Occipital lobe (tissue), 2 donors: ENCODE results near the gene CENPO. TPM values are rescaled to one million over a fixed set of nuclear protein-coding genes. Genes with fewer than 3 reads are reported as not detected.
A peak's percentile ranks its signal among the peaks of the same experiment; 100 is the strongest.
"Not testable (repeated sequence)": the region's sequence is repeated elsewhere in the genome, so short reads cannot be mapped to it uniquely, and the experiment has no call there.

Experiments used
- DNase-seq: peaks from one replicate; lab custom pipeline; 2025; lab: John Stamatoyannopoulos, UW
- total RNA-seq: library from RNA; depleted of rRNA; stranded (reverse); fragments of >200 nt; gene quantifications from one replicate; pipeline ENCODE4 v1.2.3, GENCODE V29; 2014

The CENPO gene
- total RNA-seq, 1 donor from 2014 or later, result 9.7 TPM

DNA sequence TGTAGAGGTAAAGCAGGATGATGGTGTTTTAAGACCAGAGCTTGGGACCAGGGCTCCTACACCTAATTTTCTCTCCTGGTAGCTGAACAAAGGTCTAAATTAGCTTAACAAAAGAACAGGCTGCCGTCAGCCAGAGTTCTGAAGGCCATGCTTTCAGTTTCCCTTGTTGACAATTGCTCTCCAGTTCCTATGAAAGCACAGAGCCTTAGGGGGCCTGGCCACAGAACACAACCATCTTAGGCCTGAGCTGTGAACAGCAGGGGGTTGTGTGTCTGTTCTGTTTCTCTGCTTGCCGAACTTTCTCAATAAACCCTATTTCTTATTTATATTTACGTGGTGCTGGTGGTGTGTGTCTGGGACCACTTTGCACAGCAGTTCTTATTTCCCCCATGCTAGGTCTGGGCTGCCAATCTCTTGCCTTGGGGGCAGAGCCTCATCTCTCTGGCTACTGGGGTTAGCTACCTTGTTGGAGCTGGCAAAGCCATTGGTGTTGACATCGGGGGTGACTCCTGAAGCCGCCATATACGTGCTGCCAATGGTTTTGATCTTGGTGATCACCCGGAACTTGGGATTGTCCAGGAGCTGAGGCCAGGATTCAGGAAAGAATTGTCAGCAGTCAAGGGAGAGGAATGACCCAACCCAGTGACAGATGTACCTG, 29.0 kb downstream of the CENPO start:
- DNase-seq, result no peak

DNA sequence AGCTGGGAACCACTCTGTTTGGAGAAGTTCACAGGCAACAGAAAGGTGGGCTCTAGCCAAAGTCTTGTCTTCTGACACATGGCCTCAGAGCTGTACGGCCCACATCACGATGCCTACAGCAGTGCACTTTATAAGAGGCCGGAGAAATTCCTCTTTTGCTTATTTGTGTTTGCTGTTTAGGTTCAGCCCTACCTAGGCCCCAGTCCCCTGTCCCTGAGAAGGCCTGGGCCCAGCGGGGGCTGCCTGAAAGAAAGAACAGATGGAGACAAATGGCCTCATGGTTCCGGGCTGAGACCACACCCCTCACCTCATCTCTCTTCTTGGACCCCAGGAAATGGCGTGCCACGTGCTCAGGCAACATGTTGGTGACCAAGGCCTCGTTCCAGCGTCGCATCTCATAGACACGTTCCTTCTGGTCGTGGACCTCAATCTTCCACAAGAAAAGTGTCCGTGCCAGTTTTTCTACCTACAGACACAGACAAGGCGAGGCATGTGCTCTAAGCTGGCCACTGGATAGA, 30.9 kb downstream of the CENPO start:
- no peak for DNase-seq

DNA sequence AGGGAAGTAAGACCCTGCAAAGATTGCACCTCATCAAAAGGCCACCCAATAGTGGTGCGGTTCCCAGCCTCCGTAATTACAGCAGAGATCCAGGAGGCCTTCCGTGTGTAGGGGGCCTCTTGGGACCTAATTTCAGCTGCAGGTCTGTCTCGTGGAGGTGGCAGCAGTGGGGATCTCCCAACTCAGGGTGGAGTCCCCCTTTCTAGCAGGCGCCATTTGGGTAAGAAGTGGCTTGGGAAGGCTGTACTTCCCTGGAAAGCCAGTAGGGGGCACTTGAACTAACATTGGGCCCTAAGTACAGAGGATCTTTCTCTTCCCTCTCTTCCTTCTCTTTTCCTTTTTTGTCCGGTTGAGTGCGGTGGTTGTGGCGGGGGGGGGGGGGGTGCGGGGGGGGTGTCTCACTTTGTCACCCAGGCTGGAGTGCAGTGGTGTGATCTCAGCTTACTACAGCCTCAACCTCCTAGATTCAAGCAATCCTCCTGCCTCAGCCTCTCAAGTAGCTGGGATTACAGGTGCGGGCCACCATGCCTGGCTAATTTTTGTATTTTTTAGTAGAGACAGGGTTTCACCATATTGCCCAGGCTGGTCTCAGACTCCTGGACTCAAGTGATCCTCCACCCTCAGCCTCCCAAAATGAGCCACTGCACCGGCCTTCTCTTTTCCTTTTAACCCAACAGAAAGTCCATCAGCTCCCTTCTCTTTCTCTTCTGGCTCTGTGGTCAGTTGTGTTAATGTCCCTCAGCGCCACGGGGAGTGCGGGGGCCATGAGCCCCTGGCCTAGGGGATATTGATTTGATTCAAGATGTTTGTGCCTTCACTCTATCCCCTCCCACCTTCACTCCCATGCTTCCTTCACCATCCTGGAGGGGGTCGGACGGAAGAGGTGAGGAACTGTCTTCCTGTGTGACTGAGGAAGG, 32.0 kb downstream of the CENPO start:
- no peak for DNase-seq

DNA sequence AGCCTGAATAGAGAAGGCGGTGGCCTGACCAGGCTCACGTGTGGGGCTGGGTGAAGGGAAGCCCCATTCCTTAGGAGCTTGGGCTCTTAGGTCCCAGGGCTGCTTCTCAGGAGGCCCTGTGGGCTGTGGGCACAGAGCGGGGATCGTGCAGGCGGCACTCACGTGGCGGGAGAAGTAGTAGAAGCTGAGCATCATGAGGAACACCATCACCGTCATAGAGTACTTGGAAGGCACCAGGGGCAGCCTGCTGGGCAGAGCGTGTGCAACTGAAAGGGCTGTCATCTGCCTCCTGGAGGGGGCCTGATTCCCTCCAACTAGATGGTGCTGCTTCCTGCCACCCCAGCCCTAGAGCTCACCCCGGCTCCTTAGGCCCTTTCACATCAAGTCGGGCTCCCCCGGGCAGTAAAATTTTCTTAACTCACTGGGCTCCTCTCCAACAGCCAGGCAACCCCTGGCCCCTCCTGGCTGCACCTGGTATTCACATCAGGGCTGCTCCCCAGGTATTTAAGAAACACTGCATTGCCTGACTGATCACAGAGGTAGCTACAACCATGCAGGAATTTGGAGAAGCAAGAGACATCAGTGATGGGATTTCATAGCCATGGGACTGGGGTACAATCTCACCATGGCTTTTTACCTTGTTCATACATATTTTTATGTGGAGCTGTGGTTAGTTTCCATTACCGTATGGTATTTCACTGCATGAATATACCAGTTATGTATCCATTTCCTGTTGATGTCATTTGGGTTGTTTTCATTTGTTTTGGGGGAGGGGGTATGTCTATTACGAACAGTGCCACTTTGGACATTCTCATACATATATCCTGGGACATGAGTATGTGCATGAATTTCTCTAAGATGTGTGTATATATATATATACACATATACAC, 32.9 kb downstream of the CENPO start:
- no peak for DNase-seq

DNA sequence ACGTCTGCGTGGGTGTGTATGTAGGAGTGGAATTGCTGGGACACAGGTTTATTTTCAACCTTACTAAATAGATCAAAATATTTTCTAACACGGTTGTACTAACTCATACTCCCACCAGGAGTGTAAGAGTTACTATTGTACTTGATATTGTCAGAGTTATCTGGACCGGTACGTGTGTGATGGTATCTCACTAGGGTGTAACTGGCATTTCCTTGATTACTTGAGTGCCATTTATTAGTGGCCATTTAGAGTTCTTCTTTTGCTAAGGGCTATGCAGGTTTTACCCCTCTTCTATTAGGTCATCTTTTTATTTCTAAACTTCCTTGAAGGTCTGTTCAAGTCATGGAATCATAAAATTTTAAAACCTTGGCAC, 33.5 kb downstream of the CENPO start:
- DNase-seq, result no peak

DNA sequence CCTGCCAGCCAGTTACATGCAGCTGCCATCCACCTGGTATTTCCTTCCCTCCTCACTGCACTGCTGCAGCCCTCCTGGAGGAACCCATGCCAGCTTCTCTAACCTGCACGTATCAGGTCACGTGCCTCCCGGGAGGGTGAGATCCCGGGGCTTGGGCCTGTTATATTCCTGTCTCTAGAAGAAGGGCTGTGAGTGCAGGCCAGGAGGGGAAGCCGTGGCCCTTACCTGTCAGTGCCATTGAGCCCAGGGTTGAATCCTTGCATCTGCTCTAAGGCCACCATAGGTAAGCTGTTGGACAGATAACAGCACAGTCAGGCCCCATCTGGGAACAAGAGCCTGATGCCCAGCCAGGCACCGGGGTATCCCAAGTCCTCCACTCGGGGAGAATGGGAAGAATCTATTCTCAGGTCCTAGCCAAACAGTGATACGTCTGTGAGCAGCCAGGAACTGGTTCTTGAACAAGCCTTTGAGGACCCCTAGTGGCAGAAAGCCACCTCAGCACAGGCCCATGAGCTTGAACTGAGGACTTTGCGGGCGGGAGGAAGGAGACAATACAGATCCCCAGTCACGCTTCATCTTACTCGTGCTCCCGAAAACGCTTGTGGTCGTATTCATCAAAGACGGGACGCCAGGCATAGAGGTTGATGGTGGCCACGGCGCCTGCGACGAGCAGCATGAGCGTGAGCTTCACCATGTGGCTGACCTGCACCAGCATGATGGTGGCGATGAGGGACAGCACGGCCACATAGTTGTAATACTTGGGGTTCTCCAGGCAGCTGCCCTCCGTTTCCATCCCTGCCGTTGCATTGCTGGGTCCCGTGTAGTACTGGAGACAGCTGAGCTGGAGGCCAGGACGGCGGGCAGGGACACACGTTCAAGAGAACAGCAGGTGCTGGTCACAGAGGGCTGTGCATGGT, 34.4 kb downstream of the CENPO start:
- DNase-seq, result peak; percentile 73

DNA sequence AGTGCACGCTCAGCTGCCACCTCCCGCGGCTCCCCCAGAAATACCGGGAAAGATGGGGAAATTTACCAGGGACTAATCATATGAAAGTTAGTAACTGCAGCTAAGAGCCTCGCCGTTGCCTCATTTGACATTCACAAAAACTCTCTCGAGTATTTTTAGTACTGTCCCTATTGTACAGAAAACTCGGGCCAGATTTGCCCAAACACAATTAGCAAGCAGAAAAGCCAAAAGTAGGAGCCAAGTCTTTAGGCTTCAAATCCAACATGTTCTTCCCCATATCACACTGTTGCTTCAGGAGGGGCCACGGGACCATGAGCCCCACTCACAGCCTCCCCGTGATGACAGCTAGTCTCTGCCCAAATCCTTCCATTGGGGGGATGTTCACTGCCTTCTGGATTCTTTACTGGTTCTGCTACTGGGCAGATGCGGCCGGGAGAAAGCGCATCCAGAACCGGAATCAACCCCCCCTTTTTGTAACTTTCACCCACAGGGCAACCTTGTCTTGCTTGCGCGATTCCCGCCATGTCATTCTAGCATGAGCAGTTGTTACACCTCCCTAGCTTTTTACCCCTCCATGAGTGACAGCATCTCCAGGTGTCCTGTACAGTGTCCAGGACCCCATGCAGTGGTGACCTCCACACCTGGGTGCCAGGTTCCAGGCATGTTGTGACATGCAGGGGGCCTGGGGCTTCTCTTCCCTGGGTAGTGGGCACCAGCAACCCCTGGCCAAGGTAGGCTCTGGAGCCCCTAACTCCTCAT, 35.2 kb downstream of the CENPO start:
- no peak for DNase-seq

DNA sequence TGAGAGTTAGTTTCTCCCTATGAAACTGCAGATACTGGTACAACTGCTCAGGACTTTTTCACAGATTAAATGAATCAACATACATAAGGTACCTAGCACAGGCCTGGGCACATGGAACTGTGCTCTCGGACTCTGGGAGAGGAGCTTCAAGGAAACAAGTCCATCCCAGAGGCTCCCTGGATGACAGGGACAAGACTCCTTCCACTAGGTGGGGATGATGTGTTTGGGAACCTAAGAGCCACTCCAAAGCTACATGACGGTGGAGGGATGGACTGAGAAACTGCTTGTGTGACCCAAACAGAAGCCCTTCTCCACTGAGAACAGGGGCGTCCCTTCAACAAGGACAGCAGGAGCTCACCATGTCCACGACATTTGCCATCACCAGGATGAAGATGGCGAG, 37.1 kb downstream of the CENPO start:
- DNase-seq, result no peak

DNA sequence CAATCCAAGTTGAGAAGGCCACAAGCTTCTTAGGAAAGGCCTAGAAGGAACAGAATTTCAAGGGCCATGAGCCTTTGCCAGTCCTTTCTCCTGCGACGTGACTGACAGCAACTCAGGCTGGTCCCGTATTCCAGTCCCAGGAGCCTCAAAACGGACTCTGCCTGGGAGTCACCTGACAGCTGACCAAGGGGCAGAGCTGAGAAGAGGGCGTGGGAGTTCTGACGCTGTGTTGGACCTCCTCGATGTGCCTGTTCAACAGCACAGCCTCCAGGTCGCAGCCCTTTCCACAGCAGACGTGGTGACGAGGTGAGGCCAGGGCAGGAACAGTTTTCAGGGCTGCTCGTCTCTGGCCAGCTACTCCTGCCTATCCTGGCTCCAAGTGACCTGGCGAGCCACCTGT, 37.6 kb downstream of the CENPO start:
- DNase-seq, result no peak

DNA sequence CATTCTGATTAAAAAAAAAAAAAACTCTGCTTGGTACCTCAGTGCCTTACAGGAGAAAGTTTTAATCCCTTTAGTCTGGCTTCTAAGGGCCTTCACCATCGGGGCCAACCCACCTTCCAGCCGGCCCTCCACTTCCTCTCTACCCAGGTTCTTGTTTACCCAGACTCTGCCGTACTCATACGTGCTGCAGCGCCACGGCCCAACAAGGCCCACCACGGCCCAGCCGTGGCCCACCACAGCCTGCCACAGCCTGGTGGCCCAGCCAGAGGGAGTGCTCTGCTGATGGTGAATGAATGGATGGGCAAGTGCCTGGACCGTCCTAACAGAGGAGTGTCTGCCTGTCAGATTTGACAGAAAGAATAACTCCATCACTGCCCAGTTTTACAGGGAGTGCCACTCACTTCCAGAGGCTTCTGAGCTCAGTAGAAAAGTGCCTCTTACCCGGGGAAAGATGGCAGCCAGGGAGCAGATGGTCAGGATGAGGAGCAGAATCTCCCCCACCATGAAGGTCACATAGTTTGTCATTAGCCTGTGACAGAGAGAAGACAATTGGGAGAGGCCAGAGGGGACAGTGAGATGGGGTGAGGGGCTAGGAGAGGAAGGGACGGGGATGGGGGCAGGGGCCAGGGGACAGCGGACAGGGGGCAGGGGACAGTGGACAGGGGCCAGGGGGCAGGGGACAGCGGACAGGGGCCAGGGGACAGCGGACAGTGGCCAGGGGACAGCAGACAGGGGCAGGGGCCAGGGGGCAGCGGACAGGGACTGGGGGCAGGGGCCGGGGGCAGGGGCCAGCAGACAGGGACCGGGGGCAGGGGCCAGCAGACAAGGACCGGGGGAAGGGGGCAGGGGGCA, 38.2 kb downstream of the CENPO start:
- DNase-seq, result no peak

DNA sequence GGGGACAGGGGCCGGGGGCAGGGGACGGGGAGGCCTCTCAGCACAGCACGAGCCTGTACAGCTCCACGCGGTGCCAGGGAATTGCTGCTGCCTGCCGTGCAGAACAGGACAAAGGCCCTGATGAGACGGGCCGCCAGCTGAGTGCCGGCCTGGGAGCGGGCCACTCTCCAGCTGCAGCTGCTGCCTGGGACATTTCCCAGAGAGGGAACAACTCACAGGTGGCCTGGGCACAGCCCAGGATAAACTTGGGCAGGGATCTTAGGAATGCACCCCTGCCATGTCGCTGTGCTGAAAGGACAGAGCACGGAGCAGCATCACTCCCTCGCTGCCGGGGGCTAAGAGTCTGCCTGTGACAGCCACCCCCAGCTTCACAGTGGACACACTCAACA, 38.8 kb downstream of the CENPO start:
- peak; percentile 83 for DNase-seq

DNA sequence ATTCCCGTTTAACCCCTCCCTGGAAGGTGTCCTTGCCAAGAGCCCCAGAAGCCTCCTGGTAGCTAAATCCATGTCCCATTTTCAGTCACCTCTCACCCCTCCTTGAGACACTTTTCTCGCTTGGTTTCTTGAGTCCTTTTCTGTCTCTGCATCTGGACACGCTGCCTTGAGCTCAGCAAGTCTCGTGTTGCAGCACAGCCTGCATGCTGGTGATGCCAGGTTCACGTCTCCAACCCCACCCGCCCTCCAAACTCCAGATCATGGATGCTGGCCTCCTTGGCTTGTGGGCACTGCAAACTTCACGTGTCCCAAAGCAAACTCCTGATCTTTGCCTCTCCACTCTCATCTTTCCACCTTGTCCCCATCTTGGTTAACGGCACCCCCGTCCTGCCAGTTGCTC, 39.3 kb downstream of the CENPO start:
- no peak for DNase-seq

DNA sequence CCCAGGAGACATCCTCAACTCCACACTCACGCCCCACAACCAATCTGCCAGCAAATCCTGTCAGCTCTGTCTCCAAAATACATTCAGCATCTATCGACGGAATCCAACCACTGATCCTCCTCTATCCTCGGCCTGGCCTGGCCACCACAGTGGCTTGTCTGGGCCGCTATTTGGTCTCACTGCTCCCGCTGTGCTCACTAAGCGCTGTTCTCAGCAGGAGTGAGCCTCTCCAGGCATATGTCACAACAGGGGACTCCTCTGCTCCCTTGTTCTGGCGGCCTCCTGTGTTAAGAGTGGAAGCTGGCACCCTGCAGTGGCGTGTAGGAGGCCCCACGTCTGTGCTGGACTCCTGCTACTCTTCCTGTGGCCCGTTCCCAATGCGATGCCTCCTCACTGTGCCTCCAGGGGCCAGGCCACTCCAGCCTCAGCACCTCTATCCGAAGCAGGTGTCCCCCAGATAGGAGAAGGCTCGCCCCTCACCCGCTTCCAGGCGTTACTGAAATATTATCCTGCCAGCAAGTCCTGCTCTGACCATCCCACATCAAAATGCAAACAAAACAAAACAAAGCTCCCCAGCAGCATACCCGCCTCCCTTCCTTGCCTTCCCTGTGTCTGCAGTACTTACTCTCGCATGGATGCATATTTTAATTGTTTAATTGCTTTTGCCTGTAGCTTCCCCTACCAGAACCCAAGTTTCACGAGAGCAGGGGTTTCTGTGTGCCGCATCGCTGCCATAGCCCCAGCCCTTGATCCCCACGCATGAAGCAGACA, 39.9 kb downstream of the CENPO start:
- DNase-seq, result no peak

DNA sequence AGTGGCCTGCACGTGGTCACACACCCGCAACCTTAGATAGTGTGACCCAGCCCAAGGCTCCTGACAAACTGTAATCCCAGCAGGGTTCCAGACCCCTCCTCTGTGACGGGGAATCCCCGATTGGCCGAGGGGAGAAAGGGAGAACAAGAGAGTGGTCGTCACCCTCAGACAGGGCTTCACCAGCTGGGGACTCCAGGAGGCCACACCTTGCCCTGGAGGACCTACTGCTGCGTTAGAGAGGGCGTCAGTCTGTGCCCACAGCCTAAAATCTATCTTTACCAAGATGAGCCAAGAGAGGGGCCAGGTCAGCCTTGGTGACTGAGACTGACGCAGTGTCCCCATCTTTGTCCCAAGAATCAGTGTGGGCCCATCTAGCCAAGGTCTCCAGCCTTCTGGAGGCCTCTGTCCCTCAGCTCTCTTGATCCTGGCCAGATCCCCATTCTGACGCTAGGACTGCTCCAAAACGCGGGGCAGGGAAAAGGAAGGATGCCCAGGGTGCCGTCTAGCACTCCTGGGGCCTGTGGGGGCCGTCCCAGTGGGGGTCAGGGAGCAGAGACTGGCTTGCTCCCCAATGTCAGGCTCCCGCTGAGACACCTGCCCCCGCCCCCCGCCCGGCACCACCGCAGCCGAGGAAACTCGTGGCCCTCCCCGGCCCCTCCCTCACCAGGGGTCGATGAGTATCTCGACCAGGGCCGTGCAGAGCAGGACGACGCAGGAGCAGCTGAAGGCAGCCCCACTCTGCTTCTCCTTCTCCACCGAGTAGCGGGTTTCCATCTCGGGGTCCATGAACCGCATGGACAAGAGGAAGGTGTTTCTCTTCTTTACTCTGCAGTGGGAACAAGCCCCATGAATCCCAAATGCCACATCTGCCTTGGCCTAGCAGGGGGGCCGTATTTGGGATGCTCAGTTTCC, 40.9 kb downstream of the CENPO start:
- no peak for DNase-seq

DNA sequence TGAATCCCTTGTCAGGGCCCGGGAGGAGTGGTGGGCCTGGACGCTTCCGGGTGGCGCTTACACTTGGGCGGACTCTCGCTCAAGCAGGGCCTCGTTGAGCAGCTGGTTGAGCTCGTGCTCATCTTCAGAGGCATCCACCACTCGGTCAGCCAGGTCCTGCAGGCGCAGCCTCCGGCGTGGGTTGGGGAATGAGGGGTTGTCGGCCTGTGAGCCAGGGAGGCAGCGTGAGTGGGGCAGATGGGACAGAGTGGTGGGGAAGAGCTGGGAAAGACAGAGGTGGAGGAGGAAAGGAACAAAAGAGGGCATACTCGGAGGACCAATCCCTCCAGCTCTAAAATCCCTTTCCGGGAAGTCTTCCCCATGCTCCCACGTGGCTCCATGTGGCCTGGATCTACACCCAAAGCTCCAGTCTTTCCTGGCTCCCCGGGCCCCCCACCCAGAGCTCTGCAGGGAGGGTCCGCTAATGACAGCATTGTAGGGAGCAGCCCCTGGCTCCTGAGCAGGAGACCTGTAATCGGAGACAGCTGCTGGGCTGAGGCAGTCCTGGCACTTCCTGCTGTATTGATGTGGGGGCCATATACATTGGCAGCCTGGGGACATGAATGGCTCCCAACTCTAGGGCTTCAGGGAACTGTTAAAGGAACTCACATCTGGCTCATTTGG, 41.6 kb downstream of the CENPO start:
- no peak for DNase-seq

DNA sequence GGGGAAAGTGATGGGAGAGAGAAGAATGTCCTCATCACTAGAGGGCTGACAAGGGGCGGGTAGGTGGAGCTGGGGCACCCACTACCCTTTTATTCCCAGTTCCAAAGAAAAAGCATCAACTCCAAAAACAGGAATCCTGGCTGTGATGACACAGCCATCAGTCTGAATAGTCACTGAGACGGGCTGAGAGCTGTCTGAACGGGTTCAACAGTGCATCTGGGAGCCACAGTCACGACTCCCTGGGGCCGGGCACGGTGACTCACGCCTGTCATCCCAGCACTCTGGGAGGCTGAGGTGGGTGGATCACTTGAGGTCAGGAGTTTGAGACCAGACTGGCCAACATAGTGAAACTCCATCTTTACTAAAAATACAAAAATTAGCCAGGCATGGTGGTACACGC, 42.2 kb downstream of the CENPO start:
- DNase-seq, result not testable (repeated sequence)

DNA sequence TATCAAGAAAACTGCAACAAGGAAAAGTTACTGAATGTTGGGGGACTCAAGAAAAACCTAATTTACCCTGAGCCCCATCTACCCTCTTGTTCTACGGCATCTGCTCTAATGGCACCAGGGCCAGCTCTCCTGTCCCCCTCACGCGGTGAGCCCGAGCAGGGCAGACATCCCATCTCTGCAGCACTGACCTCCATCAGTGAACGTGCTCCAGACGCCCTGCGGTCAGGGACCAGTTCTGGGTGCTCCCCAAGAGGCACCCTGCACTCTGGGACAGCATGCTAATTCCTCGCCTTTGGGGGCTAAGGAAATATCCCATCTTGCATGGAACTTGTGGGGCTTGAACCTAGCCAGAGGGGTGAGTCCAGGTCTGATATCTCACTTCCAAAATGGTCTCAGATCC, 43.0 kb downstream of the CENPO start:
- no peak for DNase-seq
